Measurements from ENCODE around the gene THBD.

The THBD gene

DNA sequence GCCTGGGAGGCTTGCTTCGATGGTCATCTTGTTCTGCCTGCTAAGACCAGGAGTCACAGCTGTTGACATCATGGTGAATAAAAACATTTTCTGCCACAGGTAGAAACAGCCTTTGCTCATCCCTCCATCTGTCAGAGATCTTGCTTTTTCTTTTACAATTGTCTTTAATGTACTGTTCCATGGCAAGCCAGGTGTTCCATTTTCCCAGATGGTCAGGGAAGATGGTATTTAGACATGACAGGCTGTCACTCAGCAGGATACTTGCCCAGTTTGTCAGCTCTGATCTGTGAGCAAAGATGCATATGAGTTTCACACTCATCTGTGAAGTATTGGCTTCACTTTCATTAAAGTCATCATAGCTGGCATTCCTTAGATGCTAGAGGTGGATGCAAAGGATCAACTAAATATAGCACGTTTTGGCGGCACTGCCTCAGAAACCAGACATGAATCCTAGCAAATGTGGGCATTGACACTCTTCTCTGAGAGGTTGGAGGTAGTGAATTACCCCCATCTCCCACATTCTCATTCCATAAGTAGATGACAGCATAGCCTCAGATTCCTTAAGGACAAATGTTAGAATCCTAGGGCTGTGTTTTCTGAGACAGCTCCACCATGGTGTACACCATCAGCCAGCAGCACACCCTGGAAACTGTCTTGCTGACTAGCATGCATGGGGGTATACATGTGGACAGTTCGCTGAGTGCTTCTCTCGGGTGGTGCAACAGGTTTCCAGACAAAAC, 10.2 kb downstream of the THBD start:
- no peaks in the 10 kb centered on the region for H4K20me1 ChIP-seq (ENCODE audit: insufficient read depth, low read length)
- H3K4me3 ChIP-seq (ENCODE audit: low read depth, low read length, poor library complexity, severe bottlenecking): no peak overlapping the region
- H3K9ac ChIP-seq (ENCODE audit: low read length): no peak overlapping the region
- no peaks in the 10 kb centered on the region for H3K9me3 ChIP-seq (ENCODE audit: low read length)
- no peaks in the 10 kb centered on the region for H3K79me2 ChIP-seq (ENCODE audit: insufficient read depth, low read length)
- no peaks in the 10 kb centered on the region for H3F3A ChIP-seq (ENCODE audit: insufficient read depth, low read length)
- H3K36me3 ChIP-seq (ENCODE audit: insufficient read depth, low read length): no peaks in the 10 kb centered on the region
- no peak overlapping the region for H2AFZ ChIP-seq (ENCODE audit: low read length)
- no peaks in the 10 kb centered on the region for H3K4me1 ChIP-seq (ENCODE audit: insufficient read depth, low read length, severe bottlenecking)
- H3K27ac ChIP-seq (ENCODE audit: low read depth, low read length, poor library complexity, severe bottlenecking): no peak overlapping the region
- H3K4me2 ChIP-seq (ENCODE audit: low read length): no peak overlapping the region
- TF ChIP-seq, protein P1, sequence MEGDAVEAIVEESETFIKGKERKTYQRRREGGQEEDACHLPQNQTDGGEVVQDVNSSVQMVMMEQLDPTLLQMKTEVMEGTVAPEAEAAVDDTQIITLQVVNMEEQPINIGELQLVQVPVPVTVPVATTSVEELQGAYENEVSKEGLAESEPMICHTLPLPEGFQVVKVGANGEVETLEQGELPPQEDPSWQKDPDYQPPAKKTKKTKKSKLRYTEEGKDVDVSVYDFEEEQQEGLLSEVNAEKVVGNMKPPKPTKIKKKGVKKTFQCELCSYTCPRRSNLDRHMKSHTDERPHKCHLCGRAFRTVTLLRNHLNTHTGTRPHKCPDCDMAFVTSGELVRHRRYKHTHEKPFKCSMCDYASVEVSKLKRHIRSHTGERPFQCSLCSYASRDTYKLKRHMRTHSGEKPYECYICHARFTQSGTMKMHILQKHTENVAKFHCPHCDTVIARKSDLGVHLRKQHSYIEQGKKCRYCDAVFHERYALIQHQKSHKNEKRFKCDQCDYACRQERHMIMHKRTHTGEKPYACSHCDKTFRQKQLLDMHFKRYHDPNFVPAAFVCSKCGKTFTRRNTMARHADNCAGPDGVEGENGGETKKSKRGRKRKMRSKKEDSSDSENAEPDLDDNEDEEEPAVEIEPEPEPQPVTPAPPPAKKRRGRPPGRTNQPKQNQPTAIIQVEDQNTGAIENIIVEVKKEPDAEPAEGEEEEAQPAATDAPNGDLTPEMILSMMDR (IDR thresholded peaks at IDR 0.05; ENCODE audit: low read length): no peak
- TF ChIP-seq EZH2 (IDR thresholded peaks at IDR 0.05; ENCODE audit: borderline replicate concordance, low read length): no peak
- no peaks in the 10 kb centered on the region; the same call in 1 of the 2 replicates for H3K27me3 ChIP-seq (ENCODE audit: insufficient read depth, low read length)
- H3K9me2 ChIP-seq (ENCODE audit: low read depth, low read length): no peaks in the 10 kb centered on the region

DNA sequence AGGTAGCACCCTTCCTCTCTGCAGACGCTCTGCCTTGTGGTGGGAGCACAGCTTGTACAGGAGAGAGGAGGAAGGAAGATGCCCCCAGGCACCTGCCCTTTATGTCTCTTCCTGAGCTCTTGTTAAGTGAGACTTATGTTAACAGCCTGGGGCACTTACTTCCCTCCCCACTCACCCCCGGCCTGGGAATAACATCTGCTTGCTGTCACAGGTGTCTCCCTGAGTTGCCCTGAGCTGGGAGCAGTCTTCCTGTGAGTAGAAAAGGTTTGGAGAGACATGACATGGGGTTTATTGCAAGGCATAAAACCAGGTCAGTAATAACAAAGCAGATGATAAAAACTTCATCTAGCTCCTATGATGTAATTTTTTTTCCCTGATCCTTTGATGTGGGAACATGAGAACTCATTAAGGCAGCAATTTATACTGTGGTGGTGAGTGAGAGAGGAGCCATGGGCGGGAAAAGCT, 12.4 kb downstream of the THBD start:
- no peaks in the 10 kb centered on the region for H3K4me1 ChIP-seq (ENCODE audit: insufficient read depth, low read length, severe bottlenecking)
- TF ChIP-seq EZH2 (IDR thresholded peaks at IDR 0.05; ENCODE audit: borderline replicate concordance, low read length): no peak
- TF ChIP-seq, protein P1 (IDR thresholded peaks at IDR 0.05; ENCODE audit: low read length): no peak
- H3K79me2 ChIP-seq (ENCODE audit: insufficient read depth, low read length): no peaks in the 10 kb centered on the region
- no peak overlapping the region for H3K4me3 ChIP-seq (ENCODE audit: low read depth, low read length, poor library complexity, severe bottlenecking)
- H3K9me2 ChIP-seq (ENCODE audit: low read depth, low read length): no peaks in the 10 kb centered on the region
- H3K9ac ChIP-seq (ENCODE audit: low read length): no peak overlapping the region
- no peaks in the 10 kb centered on the region for H3K9me3 ChIP-seq (ENCODE audit: low read length)
- no peaks in the 10 kb centered on the region; the same call in 1 of the 2 replicates for H3K27me3 ChIP-seq (ENCODE audit: insufficient read depth, low read length)
- H3K4me2 ChIP-seq (ENCODE audit: low read length): no peak overlapping the region
- H2AFZ ChIP-seq (ENCODE audit: low read length): no peak overlapping the region
- no peaks in the 10 kb centered on the region for H3F3A ChIP-seq (ENCODE audit: insufficient read depth, low read length)
- H3K27ac ChIP-seq (ENCODE audit: low read depth, low read length, poor library complexity, severe bottlenecking): no peak overlapping the region
- H4K20me1 ChIP-seq (ENCODE audit: insufficient read depth, low read length): no peaks in the 10 kb centered on the region
- H3K36me3 ChIP-seq (ENCODE audit: insufficient read depth, low read length): no peaks in the 10 kb centered on the region

DNA sequence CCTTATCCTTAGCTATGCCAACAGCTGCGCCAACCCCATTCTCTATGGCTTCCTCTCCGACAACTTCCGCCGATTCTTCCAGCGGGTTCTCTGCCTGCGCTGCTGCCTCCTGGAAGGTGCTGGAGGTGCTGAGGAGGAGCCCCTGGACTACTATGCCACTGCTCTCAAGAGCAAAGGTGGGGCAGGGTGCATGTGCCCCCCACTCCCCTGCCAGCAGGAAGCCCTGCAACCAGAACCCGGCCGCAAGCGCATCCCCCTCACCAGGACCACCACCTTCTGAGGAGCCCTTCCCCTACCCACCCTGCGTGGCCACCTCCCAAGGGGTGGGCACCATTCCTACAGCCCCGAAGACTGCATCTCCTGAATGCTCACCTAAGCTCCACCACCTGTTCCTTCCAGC, 13.1 kb downstream of the THBD start:
- H3K36me3 ChIP-seq (ENCODE audit: insufficient read depth, low read length): no peaks in the 10 kb centered on the region
- H3K27ac ChIP-seq (ENCODE audit: low read depth, low read length, poor library complexity, severe bottlenecking): no peak overlapping the region
- no peak overlapping the region for H3K4me3 ChIP-seq (ENCODE audit: low read depth, low read length, poor library complexity, severe bottlenecking)
- H3K9me3 ChIP-seq (ENCODE audit: low read length): no peaks in the 10 kb centered on the region
- H3K79me2 ChIP-seq (ENCODE audit: insufficient read depth, low read length): no peaks in the 10 kb centered on the region
- TF ChIP-seq EZH2 (IDR thresholded peaks at IDR 0.05; ENCODE audit: borderline replicate concordance, low read length): no peak
- TF ChIP-seq, protein P1 (IDR thresholded peaks at IDR 0.05; ENCODE audit: low read length): no peak
- H2AFZ ChIP-seq (ENCODE audit: low read length): no peak overlapping the region
- H3K27me3 ChIP-seq (ENCODE audit: insufficient read depth, low read length): no peaks in the 10 kb centered on the region; the same call in 1 of the 2 replicates
- no peaks in the 10 kb centered on the region for H3K4me1 ChIP-seq (ENCODE audit: insufficient read depth, low read length, severe bottlenecking)
- H3K9ac ChIP-seq (ENCODE audit: low read length): no peak overlapping the region
- no peaks in the 10 kb centered on the region for H3F3A ChIP-seq (ENCODE audit: insufficient read depth, low read length)
- H4K20me1 ChIP-seq (ENCODE audit: insufficient read depth, low read length): no peaks in the 10 kb centered on the region
- H3K4me2 ChIP-seq (ENCODE audit: low read length): no peak overlapping the region
- H3K9me2 ChIP-seq (ENCODE audit: low read depth, low read length): no peaks in the 10 kb centered on the region
